T-helper 2 cell treated with Interferon-gamma antibody and Interleukin-4, amounts not matched to agents 5 μg/mL and 100 μg/mL, for 36 hours (primary cell): ENCODE results near the gene PRTG.
"Not testable (repeated sequence)": the region's sequence is repeated elsewhere in the genome, so short reads cannot be mapped to it uniquely, and the experiment has no call there.

Source experiments
- DNase-seq: peaks from one replicate; pipeline ENCODE4 v3.0.0; 2021; ENCODE audit warnings: low spot score
- H3K27ac Mint-ChIP-seq: one replicate; pipeline ENCODE4 v1.8.0; 2021; ENCODE audit warnings: mild to moderate bottlenecking, mixed read lengths
- H3K27me3 Mint-ChIP-seq: one replicate; pipeline ENCODE4 v1.8.0; 2021; ENCODE audit warnings: low read depth, mixed read lengths
- H3K36me3 Mint-ChIP-seq: one replicate; pipeline ENCODE4 v1.8.0; 2021; ENCODE audit warnings: low read depth, mixed read lengths
- H3K4me1 Mint-ChIP-seq: one replicate; pipeline ENCODE4 v1.8.0; 2021; ENCODE audit warnings: low read depth, mixed read lengths
- H3K4me3 Mint-ChIP-seq: one replicate; pipeline ENCODE4 v1.8.0; 2022; ENCODE audit warnings: mild to moderate bottlenecking, moderate library complexity, mixed read lengths
- H3K9me3 Mint-ChIP-seq: one replicate; pipeline ENCODE4 v1.8.0; 2021; ENCODE audit warnings: mixed read lengths

PRTG gene

DNA sequence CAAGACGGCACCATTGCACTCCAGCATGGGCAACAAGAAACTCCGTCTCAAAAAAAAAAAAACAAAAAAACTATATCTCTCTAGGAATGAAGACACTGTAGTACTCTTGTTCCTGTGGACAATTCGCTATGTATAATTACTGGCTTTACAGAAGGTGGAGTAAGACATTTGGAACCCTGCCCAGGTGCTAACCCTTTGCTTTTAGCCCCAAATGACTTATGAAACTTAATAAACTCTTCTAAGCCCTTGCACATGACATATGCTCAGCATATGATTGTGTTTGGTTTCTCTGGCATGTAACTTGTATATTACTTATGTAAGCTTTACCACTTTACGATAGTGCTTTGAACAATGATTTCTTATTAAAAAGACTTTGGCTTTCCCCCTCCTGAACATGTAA, 27.3 kb upstream of the PRTG start:
- DNase-seq: no peak
- H3K4me3 Mint-ChIP-seq: no peak overlapping the region
- H3K27me3 Mint-ChIP-seq: peaks cover 3% of the 10 kb centered on the region
- no peaks in the 10 kb centered on the region for H3K36me3 Mint-ChIP-seq
- peaks cover 6% of the 10 kb centered on the region for H3K4me1 Mint-ChIP-seq
- H3K27ac Mint-ChIP-seq: no peak overlapping the region
- H3K9me3 Mint-ChIP-seq: no peaks in the 10 kb centered on the region

DNA sequence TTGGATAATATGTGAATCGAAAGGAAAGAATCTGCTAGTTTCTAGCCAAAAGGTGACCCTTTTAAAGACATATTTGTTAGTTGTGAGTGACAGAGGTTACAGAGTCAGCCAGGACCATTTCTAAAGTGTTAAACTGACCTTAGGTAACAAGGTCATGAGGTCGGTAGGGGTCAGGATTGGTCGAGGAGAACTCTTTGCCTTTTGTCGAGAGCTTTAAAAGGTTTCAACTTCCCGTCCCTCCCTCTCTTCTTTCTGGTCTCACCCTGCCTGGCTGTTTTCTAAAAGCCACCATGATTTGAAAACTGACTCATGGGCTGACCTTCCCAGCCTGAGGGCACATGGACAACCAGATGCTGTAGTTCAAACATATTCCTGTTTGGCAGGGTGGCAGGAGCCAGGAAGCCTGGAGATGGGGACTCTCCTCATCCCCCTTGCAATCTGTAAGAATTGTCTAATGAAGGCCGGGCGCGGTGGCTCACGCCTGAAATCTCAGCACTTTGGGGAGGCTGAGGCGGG, 25.8 kb upstream of the PRTG start:
- DNase-seq: no peak
- Mint-ChIP-seq H3K27ac (no peak overlapping the region), H3K4me3 (no peak overlapping the region), H3K27me3 (peaks cover 3% of the 10 kb centered on the region), H3K9me3 (no peaks in the 10 kb centered on the region), H3K4me1 (peaks cover 6% of the 10 kb centered on the region), H3K36me3 (no peaks in the 10 kb centered on the region)

DNA sequence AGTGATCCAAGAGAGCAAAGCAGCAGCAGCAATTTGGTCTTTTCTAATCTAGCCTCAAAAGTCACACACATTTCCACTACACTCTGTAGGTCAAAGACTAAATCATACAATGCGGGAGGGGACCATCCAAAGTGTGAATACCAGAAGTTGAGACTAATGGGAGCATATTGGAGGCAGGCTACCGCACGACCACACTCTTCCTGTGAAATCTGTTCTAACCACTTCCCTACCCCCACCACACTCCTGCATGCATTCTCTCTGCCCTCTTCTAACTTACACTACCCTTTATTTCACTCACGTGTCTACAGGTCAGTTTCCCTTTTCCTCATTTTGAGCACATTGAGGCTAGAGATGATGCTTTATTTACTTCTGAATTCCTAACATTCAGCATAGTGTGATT, 23.7 kb upstream of the PRTG start:
- no peak overlapping the region for H3K4me3 Mint-ChIP-seq
- peaks cover 3% of the 10 kb centered on the region for H3K27me3 Mint-ChIP-seq
- H3K36me3 Mint-ChIP-seq: no peaks in the 10 kb centered on the region
- H3K27ac Mint-ChIP-seq: no peak overlapping the region
- H3K4me1 Mint-ChIP-seq: peaks cover 6% of the 10 kb centered on the region
- H3K9me3 Mint-ChIP-seq: no peaks in the 10 kb centered on the region
- DNase-seq: no peak

DNA sequence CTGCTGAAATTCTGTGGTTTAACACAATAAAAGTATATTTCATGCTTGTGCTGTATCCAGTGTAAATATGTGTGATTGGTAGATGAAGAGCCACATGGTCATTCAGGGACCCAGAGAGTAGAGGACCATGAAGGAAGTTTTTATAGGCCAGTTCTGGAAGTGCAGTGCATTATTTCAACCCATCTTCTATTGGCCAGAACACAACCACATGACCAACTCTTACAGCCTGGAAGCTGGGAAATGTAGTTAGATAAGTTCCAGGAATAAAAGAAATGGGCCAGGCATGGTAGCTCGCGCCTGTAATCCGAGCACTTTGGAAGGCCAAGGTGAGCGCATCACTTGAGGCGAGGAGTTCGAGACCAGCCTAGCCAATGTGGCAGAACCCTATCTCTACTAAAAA, 21.4 kb upstream of the PRTG start:
- H3K27ac Mint-ChIP-seq: no peak overlapping the region
- no peaks in the 10 kb centered on the region for H3K9me3 Mint-ChIP-seq
- no peak overlapping the region for H3K4me3 Mint-ChIP-seq
- no peaks in the 10 kb centered on the region for H3K27me3 Mint-ChIP-seq
- no peak for DNase-seq
- no peaks in the 10 kb centered on the region for H3K36me3 Mint-ChIP-seq
- H3K4me1 Mint-ChIP-seq: peaks cover 6% of the 10 kb centered on the region

DNA sequence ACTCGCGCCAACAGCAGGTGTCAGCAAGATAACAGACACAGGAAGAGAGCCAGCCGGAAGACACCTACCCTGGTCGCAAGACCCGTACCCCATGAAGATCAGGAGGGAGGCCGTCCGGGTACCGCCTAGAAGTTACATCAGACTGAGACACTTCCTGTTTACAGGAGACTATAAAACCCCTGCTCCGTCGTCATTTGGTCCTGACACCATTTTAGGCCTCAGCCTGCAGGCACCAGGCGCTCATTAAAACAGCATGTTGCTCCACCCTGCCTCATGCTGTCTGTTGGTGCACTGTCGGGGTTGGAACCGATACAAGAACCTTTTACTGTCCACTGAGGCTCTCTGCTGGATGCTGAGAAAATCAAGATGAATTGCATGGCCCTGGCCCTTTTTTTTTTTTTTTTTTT, 15.6 kb upstream of the PRTG start:
- Mint-ChIP-seq H3K4me1 (no peaks in the 10 kb centered on the region), H3K9me3 (no peaks in the 10 kb centered on the region), H3K4me3 (no peak overlapping the region), H3K36me3 (no peaks in the 10 kb centered on the region), H3K27me3 (peaks cover 8% of the 10 kb centered on the region), H3K27ac (no peak overlapping the region)
- no peak for DNase-seq

DNA sequence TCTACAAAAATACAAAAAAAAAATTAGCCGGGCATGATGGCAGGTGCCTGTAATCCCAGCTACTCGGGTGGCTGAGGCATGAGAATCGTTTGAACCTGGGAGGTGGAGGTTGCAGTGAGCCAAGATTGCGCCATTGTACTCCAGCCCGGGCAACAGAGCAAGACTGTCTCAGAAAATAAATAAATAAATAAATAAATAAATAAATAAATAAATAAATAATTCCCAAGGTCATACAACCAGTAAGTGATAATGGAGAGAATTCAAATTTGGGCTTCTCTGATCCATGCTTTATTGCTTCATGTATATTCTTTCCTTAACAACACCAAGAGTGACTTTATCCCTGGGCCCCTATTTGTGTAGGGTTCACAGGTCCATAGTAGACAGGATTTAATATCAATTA, 10.5 kb upstream of the PRTG start:
- H3K4me3 Mint-ChIP-seq, DNase-seq, H3K27ac Mint-ChIP-seq, H3K4me1 Mint-ChIP-seq, H3K9me3 Mint-ChIP-seq, H3K36me3 Mint-ChIP-seq: not testable (repeated sequence)
- H3K27me3 Mint-ChIP-seq: peaks cover 32% of the 10 kb centered on the region

DNA sequence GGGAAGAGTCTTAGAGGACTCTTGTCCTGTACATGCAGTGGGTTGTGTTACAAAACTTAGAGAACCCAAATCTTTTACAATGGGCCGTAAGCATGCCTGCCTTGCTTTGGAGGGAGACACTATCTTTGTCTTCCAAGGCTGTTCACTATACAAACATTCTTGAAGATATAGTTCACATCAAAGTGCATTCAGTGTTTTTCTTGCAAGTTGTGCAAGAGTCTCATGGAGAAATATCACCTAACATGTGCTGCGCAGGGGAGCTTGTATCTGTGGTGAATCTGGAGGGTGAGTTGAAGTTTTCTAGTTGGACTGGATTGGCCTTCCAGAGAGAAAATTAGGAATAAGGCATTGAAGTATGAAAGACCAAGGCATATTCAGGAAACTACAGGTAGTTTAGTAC, 7.8 kb upstream of the PRTG start:
- peaks cover 32% of the 10 kb centered on the region for H3K27me3 Mint-ChIP-seq
- no peak overlapping the region for H3K27ac Mint-ChIP-seq
- H3K9me3 Mint-ChIP-seq: no peaks in the 10 kb centered on the region
- H3K36me3 Mint-ChIP-seq: no peaks in the 10 kb centered on the region
- H3K4me1 Mint-ChIP-seq: no peaks in the 10 kb centered on the region
- no peak overlapping the region for H3K4me3 Mint-ChIP-seq
- DNase-seq: no peak

DNA sequence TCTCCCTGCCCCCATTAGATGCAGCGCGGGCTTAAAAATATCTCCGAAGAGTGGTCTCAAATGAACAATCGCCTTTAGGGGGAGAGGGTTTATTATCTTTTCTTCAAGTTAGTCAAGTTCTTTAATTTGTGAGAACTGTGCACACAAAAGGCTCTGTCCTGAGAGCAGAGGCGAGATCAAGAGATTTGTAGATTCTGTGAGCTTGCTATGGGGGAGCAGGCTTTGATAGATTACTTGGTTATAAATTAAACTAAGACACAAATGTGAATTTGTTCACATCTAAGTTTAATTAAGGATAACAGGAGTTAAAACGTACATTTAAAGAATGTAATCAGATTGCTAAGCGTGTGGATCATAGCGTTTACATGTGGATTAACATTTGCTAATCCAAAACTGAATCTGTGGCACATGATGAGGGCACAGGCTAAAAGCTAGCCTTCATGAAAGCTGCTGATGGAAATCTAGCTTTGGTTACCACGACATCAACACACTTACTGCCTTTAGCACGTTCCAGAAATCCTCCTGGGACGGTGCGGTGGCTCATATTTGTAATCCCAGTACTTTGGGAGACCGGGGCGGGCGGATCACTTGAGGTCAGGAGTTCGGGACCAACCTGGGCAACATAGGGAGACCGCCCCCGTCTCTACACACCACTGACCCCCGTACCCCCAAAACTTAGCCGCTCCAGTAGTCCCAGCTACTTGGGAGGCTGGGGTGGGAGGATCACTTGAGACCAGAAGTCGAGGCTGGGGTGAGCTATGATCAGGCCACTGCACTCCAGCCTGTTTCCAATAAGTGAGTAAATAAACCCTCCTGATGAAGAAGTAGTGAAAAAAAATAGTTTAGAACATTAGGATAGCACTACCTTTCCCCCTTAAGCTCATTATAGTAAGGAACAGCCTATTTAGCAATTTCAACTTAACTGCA, 1.0 kb upstream of the PRTG start:
- Mint-ChIP-seq H3K4me1 (no peaks in the 10 kb centered on the region), H3K27me3 (peaks cover 33% of the 10 kb centered on the region), H3K4me3 (peak overlapping the region; percentile 45), H3K9me3 (no peaks in the 10 kb centered on the region), H3K36me3 (no peaks in the 10 kb centered on the region), H3K27ac (no peak overlapping the region)
- DNase-seq: no peak

DNA sequence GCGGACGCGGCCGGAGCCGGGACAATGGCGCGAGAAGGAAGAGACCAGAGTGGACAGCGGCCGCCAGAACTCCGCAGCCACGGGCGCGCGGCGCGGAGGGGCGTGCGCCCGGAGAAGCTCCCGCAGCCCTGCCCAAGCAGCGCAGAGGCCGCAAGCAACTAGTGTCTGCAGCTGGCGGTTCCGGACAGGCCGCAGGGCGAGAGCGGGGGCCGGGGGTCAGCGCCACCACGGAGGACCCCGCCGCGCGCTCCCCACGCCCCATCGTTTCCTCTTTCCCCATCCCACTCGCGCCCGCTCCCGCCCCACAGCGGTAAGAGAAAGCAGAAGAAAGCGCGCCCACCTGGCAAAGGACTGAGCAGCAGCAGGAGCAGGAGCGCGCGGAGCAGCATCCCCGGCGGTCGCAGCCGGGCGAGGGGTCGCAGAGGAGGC, 440 bp downstream of the PRTG start:
- Mint-ChIP-seq H3K27ac (no peak overlapping the region), H3K4me1 (no peaks in the 10 kb centered on the region), H3K9me3 (no peaks in the 10 kb centered on the region), H3K4me3 (peak overlapping the region; percentile 71), H3K36me3 (no peaks in the 10 kb centered on the region), H3K27me3 (peaks cover 40% of the 10 kb centered on the region)
- peak; percentile 6 for DNase-seq

DNA sequence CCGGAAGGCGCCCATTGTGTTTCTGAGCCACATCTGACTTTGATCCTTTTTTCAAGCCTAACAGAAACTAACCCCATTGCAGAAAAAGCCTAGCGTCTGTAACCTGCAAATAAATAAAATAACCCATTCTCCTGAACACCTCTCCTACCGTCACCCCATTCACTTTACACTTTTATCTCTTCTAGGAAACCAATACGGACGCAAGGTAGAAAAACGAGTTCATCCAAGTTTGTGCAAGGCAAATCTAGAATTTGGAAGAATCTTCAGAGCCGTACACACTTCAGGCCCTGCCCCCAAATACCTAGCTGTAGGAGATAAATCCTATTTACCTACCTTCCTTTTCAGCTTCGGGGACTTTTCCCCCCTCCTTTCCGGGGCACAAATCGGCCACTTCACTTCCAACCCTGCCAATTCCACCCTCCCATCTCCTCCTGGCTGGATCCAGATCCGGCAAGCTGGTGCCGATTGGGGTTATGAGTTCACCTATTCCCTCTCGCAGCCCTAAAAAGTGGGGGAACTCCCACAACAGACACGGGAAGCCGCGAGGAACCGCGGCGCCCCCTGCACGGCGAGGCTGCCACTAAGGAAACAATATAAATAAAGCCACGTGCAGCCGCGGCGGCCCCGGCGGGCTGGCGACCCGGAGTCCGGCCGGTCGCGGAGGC, 987 bp downstream of the PRTG start:
- no peak overlapping the region for H3K4me3 Mint-ChIP-seq
- no peak for DNase-seq
- H3K36me3 Mint-ChIP-seq: no peaks in the 10 kb centered on the region
- H3K4me1 Mint-ChIP-seq: no peaks in the 10 kb centered on the region
- peaks cover 40% of the 10 kb centered on the region for H3K27me3 Mint-ChIP-seq
- H3K9me3 Mint-ChIP-seq: no peaks in the 10 kb centered on the region
- no peak overlapping the region for H3K27ac Mint-ChIP-seq

DNA sequence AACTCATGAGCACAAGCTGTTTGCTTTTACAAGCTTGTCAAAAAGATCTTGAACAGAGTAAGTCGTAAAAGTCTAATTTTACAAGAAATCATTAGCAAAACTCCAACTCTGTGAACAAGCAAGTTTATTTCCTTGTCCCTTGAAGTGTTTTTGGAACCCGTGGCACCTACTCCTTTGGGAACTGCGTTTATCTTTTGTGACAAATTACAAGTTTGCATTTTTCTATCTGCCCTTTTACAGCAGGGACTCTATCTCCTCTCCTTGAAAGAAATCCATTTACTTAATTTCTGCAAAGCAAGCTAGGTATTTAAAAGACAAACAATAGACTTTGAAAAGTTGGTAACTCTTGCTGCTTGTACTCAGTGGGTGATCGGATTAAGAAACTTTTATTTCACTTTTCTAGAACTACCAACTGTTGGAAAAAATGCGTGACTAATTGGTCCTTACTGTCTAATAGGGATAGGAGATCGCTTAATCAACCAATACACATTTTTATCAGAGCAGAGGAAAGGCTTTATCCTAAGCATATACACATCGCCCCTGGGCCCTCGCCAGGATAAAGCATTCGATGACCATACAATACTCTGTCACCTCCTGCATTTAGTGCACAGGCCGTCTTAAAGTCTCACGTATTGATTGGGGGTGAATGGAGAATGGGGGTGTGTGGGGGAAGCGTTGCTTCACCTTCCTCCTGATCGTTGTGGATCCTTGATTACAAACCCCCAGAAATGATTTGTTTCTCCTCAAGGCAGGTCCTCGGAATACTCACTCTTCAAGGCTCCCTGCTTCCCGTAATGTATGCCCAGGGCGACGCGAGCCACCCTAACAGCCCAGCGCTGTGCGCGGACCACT, 1.7 kb downstream of the PRTG start:
- Mint-ChIP-seq H3K27ac (no peak overlapping the region), H3K4me3 (no peak overlapping the region), H3K36me3 (no peaks in the 10 kb centered on the region), H3K4me1 (no peaks in the 10 kb centered on the region), H3K9me3 (no peaks in the 10 kb centered on the region), H3K27me3 (peaks cover 44% of the 10 kb centered on the region)
- no peak for DNase-seq

DNA sequence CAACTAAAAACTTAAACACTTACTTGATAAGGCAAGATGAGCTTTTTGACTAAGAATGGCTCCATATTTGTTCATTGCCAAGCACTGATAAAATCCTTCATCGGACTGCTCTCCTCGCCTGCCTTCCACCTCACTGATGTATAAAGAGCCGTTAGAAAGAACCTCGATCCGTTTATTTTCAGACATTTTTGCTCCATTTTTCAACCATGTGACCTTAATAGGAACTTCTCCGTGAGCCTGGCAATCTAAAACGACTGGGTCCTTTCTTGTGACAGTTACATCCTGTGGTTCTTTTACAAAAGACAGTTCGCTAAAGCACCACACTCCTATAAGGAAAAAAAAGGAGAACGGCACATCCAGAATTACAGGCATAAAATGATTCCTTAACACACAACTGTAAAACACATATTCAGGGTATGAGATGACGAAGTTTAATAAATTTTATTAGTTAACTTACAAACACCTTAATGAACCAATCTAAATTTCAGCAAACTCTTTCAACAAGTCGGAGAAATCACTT, 2.5 kb downstream of the PRTG start:
- Mint-ChIP-seq H3K9me3 (no peaks in the 10 kb centered on the region), H3K27me3 (peaks cover 48% of the 10 kb centered on the region), H3K4me3 (no peak overlapping the region), H3K36me3 (no peaks in the 10 kb centered on the region), H3K27ac (no peak overlapping the region), H3K4me1 (no peaks in the 10 kb centered on the region)
- no peak for DNase-seq

DNA sequence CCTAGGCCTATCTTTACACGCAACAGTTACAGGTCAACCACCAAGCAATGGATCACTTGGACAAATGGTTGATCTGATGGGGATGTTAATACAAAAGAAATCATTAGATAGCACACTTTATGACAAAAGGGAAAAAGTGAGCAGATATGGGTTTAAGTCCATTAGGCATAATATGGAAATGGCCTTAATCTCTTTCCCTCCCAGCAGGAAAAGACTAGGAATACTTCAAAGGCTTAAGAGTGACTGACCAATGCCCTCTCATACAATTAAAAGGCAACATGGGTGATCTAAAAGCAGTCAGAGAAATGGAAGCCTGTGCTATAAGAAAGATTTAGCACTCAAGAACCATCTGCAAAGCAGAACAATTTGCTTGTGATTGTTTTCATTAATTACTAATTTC, 3.3 kb downstream of the PRTG start:
- no peak for DNase-seq
- Mint-ChIP-seq H3K27ac (no peak overlapping the region), H3K4me1 (no peaks in the 10 kb centered on the region), H3K4me3 (no peak overlapping the region), H3K36me3 (no peaks in the 10 kb centered on the region), H3K27me3 (peaks cover 45% of the 10 kb centered on the region), H3K9me3 (no peaks in the 10 kb centered on the region)
